HG03108 (cell line): Measurements from ENCODE around the gene KRTAP4-12.
"Not testable (repeated sequence)": the region's sequence is repeated elsewhere in the genome, so short reads cannot be mapped to it uniquely, and the experiment has no call there.

ENCODE experiments used
- ATAC-seq: cut with Tn5 transposase; IDR thresholded peaks from one replicate; pipeline ENCODE4 v1.9.1; 2021; ENCODE audit warnings: moderate library complexity; ENCODE audit not compliant: unreplicated experiment

KRTAP4-12 gene

DNA sequence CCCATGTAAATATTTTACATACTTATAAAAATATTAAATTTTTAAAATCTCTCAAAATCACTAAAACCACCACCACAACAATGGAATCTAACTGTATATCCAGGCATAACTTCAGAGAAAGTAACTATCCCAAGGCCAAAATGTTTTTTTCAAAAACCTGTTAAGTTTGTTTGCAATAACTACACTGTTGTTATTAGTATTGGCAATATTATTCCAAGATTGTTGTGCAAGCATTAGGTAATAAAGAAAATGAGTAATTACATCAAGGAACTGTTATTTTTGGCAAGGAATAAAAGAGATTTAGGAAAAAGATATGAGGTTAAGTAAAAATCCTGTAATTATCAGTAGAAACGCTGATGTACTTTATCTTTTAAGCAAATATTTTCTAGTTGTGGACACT, 3.4 kb upstream of the KRTAP4-12 start:
- no peak for ATAC-seq

DNA sequence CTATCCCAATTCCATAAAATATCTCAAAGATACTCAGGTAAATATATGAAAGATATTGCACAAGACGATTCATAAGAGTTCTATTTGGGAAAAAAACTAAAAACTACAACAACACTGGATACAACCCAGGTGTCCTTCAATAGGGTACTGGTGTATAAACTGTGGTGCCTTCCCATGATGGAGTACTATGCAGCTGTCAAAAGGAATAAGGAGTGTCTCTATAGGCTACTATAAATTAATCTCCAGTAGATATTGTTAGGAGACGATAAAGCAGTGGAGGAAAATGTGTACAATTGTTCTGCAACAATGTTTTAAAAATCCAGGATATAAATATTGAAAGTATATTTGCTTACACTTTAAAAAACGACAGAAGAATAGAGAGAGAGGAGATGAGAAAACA, 2.4 kb upstream of the KRTAP4-12 start:
- ATAC-seq, result no peak

DNA sequence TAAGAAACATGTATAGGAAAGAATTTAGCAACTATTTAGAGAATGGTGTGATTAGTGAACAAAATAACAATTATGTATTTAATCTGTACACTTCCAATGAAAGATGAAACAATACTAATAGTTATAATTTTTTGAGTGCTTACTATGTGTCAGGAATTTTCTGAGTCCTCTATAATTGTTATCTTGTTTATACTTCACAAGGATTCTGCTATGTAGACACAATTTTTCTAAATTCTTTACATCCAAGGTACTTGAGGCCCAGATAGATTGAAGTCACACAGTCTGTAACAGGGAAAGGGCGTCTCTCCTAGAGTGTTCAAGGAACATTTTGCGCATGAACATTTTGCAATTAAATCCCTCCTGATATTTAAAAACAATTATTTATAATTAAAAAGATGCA, 1.1 kb upstream of the KRTAP4-12 start:
- ATAC-seq, result no peak

- not testable (repeated sequence) for ATAC-seq
These were observed 541 bp downstream of the KRTAP4-12 start for GRCh38 chr17:41123292-41123990.

DNA sequence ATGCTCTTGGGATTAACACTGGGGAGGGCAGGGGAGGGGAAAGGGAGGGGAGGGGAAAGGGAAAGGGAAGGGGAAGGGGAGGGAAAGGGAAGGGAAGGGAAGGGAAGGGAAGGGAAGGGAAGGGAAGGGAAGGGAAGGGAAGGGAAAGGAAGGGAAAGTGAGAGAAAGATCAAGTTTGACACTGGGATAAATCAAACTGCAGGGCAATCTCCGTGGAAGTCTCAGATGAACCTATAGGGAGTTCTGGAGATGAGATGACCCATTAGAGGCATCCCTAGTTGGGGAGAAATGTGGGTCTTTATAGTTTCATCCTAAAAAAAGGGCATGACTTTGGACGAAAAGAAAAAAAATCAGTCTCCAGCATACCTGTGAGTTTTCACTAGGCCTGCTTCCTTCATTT, 2.2 kb downstream of the KRTAP4-12 start:
- ATAC-seq, result no peak

GRCh38 chr17:41119696-41120690, 4.0 kb downstream of the KRTAP4-12 start:
- ATAC-seq, result not testable (repeated sequence)

- ATAC-seq, result no peak
These were observed 5.3 kb downstream of the KRTAP4-12 start for GRCh38 chr17:41118721-41119120.

DNA sequence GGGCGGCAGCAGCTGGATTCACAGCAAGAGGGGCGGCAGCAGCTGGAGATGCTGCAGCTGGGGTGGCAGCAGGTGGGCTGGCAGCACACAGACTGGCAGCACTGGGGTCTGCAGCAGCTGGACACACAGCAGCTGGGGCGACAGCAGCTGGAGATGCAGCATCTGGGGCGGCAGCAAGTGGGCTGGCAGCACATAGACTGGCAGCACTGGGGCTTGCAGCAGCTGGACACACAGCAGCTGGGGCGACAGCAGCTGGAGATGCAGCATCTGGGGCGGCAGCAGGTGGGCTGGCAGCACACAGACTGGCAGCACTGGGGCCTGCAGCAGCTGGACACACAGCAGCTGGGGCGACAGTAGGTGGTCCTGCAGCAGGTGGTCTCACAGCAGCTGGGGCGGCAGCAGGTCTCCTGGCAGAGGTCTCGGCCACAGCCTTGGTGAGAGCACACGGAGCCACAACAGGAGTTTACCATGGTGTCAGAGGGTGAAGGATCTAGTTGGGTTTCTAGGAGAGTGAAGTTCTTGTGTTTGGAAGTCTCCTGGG, 6.1 kb downstream of the KRTAP4-12 start, which contains the start of gene KRTAP4-11:
Gene KRTAP4-11, minus strand, starts transcription at position 528 of the 541 bp plus-strand sequence. Its CDS starts 58 bp downstream, at position 470.
- not testable (repeated sequence) for ATAC-seq

DNA sequence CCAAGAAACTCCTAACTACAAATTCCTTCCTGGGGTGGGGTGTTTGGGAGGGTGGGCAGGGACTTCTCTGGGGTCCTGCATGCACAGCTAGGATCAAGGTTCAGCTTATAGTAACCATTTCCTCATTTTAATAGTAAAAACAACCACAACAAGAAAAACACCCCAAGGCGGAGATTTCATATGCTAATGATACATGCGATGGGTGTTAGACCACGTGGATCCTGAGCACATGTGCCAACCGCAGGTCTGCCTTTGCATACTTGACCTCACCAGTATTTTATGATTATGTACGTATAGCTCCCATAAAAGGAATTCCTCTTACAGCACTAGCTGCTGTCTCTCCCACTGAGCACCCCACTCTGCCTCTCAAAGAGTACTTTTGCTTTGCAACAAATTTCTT, 7.7 kb downstream of the KRTAP4-12 start:
- no peak for ATAC-seq

GRCh38 chr17:41111151-41111885, 12.7 kb downstream of the KRTAP4-12 start:
- ATAC-seq, result no peak

- ATAC-seq, result not testable (repeated sequence)
These were observed 15.1 kb downstream of the KRTAP4-12 start for GRCh38 chr17:41108728-41109386.

DNA sequence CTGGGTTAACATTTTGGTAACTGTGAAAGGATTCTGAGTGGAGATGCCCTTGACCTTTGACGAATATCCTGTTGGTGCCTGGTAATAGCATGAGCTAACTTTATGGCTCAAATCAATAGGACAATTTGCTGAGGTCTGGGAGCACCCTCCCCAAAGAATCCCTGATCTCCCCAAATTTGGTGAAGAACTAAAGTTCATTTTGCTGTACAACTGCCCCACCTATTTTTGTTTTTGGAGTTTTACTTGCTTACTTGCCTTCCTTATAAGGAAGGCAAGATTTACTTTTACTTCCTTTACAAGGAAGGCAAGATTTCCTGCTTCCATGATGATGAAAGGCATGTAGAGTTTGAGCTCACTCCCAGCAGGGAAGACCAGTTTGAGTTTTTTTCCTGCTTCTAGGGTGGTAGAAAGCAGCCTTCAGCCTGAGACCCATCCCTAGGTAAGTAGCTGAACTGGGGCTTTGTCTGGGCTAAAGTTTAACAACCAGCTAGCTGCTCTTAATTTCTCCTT, 16.0 kb downstream of the KRTAP4-12 start:
- no peak for ATAC-seq

GRCh38 chr17:41105347-41105746, 18.6 kb downstream of the KRTAP4-12 start, which contains the start of gene KRTAP4-9:
TSS of gene KRTAP4-9 (plus strand) at chr17:41105389. CDS start at chr17:41105389, 0 bp downstream.
- not testable (repeated sequence) for ATAC-seq

DNA sequence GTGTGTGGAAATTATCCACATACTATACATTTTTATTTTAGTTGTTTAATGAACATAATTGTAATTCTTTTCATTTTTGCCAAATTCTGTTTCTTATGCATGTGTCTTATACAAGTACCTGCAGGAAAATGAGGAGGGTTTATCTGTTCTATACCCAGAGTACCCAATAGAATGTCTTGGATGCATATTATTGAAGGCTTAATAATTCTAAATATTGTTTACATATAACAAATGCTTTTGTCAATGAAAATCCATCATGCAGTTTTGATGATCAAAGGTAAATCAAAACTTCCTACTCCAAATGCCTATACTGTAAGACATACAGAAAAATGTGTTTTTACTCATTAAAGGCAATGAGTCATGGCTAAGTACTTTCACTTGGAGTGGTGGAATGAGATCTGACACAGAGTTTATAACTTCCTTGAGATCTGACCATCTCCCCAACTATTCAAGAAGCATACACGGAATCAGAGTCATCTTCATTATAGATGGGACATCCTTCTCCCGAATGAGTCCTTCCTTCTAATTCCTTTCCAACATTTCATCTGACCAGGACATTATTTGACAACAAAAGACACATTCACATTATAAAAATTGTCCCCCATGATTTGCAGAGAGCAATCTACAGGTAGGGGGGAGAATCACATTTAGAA, 19.5 kb downstream of the KRTAP4-12 start:
- not testable (repeated sequence) for ATAC-seq

DNA sequence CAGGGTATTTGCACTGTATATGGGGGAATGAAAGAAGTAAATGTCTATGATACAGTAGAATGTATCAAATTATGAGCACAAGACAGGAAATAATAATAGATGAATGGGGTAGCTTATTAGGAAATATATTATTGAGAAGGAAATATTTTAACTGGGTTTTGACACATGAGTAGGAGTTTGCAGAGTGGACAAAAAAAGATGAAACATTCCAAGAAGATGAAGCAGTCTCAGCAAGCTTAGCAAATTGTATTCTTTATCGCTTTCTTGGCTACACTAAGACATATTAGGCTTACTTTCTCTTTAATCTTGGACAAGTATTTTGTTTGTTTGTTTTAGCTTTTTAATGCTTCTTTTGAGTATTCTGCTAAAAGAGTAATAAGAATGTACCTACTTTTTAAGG, 20.1 kb downstream of the KRTAP4-12 start:
- no peak for ATAC-seq

GRCh38 chr17:41101586-41102259, 22.3 kb downstream of the KRTAP4-12 start, which contains the start of gene KRTAP4-16:
TSS of gene KRTAP4-16 (minus strand) at chr17:41102209. CDS start at chr17:41102209, 0 bp downstream.
- no peak for ATAC-seq

GRCh38 chr17:41099682-41100480, 24.1 kb downstream of the KRTAP4-12 start:
- ATAC-seq, result not testable (repeated sequence)

DNA sequence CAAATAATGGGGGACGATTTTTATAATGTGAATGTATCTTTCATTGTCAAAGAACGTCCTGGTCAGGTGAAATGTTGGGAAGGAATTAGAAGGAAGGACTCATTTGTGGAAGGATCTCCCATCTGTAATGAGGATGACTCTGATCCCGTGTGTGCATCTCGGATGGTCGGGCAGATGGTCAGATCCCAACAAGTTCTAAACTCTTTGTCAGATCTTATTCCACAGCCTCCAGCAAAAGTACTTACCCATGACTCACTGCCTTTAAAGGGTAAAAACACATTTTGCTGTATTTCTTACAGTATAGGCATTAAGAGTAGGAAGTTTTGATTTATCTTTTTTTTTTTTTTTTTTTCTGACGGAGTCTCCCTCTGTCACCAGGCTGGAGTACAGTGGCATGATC, 25.5 kb downstream of the KRTAP4-12 start:
- no peak for ATAC-seq
